ENCODE results near the gene GRM8. TPM values are rescaled to one million over a fixed set of nuclear protein-coding genes. Genes with fewer than 3 reads are reported as not detected.

GRM8 gene
- total RNA-seq, 1 experiment from 2014 or later = 1.8 TPM

DNA sequence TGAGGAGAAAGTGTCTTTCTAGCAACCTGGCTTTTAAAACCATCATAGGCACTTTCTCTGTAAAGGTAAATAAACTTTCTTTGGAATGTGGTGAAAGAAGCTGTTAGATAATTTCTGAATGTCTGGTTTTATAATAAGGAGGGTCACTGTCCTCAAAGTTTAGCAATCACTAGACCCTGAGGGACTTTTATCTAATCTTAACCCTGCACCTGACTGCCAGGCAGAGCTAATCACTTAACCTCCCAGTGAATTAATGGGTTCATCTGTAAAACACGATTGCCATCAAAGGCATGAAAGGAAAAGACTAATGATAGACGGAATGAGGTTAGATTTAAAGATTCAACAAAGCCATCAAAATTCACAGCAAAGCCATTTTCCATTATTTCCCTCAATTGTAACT lies 553.8 kb downstream of the GRM8 start:
- no CpG with 5 or more reads among the region's 2 CpGs for WGBS (ENCODE audit: extremely low coverage, insufficient read length, low lambda C conversion rate)
- Histone ChIP-seq H2BK120ac (ENCODE audit: low read depth, low read length, poor library complexity, severe bottlenecking) (no peak overlapping the region), H3K23ac (ENCODE audit: insufficient read length, low read depth, low read length) (no peak overlapping the region), H3T11ph (ENCODE audit: low read length) (no peak overlapping the region), H3K56ac (ENCODE audit: insufficient read length, low read depth, low read length) (no peak overlapping the region), H2AFZ (ENCODE audit: low read length) (no peak overlapping the region), H3K14ac (ENCODE audit: insufficient read depth, low read length) (no peak overlapping the region), H3K4me1 (ENCODE audit: insufficient read depth, low read length) (no peaks in the 10 kb centered on the region), H3K27ac (ENCODE audit: insufficient read length, low read depth, low read length) (no peak overlapping the region), H3K9me3 (ENCODE audit: control insufficient read depth, low read depth, low read length) (no peaks in the 10 kb centered on the region), H3K79me1 (ENCODE audit: insufficient read depth, low read depth, low read length, poor library complexity, severe bottlenecking) (no peaks in the 10 kb centered on the region), H3K18ac (ENCODE audit: insufficient read length, low read depth, low read length) (no peak overlapping the region), H4K8ac (replicated peaks; ENCODE audit: insufficient read length, low read depth, low read length) (no peak overlapping the region), H2BK12ac (ENCODE audit: insufficient read length, low read depth, low read length) (no peak overlapping the region), H4K5ac (ENCODE audit: insufficient read length, low read depth, low read length) (no peak overlapping the region), H3K4me2 (ENCODE audit: insufficient read depth, insufficient read length, low read length) (no peak overlapping the region), H3K27me3 (ENCODE audit: insufficient read depth, low read length) (no peaks in the 10 kb centered on the region), H2AK5ac (ENCODE audit: insufficient read length, low read length) (no peak overlapping the region), H2BK20ac (ENCODE audit: low read depth, low read length, poor library complexity, severe bottlenecking) (no peak overlapping the region), H4K91ac (ENCODE audit: insufficient read length, low read depth, low read length) (no peak overlapping the region), H4K20me1 (ENCODE audit: control insufficient read depth, insufficient read depth, insufficient read length) (no peaks in the 10 kb centered on the region), H2BK5ac (ENCODE audit: insufficient read length, low read length) (no peak overlapping the region), H3K4ac (ENCODE audit: low read depth, low read length) (no peak overlapping the region), H3K23me2 (ENCODE audit: insufficient read length, low read depth, low read length, poor library complexity, severe bottlenecking) (no peaks in the 10 kb centered on the region), H2BK15ac (ENCODE audit: low read depth, low read length) (no peak overlapping the region), H3K79me2 (ENCODE audit: insufficient read depth, low read length) (no peaks in the 10 kb centered on the region), H3K9ac (ENCODE audit: extremely low read depth, insufficient read length, low read length) (no peak overlapping the region)
- no peak for DNase-seq
- TF ChIP-seq, protein P1, sequence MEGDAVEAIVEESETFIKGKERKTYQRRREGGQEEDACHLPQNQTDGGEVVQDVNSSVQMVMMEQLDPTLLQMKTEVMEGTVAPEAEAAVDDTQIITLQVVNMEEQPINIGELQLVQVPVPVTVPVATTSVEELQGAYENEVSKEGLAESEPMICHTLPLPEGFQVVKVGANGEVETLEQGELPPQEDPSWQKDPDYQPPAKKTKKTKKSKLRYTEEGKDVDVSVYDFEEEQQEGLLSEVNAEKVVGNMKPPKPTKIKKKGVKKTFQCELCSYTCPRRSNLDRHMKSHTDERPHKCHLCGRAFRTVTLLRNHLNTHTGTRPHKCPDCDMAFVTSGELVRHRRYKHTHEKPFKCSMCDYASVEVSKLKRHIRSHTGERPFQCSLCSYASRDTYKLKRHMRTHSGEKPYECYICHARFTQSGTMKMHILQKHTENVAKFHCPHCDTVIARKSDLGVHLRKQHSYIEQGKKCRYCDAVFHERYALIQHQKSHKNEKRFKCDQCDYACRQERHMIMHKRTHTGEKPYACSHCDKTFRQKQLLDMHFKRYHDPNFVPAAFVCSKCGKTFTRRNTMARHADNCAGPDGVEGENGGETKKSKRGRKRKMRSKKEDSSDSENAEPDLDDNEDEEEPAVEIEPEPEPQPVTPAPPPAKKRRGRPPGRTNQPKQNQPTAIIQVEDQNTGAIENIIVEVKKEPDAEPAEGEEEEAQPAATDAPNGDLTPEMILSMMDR (conservative IDR thresholded peaks at IDR 0.05) = no peak
- Mint-ChIP-seq H3K27ac (no peak overlapping the region), H3K4me1 (peaks cover 20 to 22% of the 10 kb centered on the region in 2 experiments), H3K27me3 (ENCODE audit: low read depth) (no peaks in the 10 kb centered on the region), H3K9me3 (peaks cover 3 to 5% of the 10 kb centered on the region in 2 experiments; a peak in 3 of 5 replicates), H3K4me3 (no peak overlapping the region), H3K36me3 (ENCODE audit: insufficient read depth in 1 of 3, low read depth in 3 of 3) (no peaks in the 10 kb centered on the region; a peak in 1 of 7 replicates)

Data from H9 (cell line).